Stomach (tissue), 4 donors: ENCODE measurements around the gene POC5.

ENCODE experiments used
- CTCF ChIP-seq, 7 experiments: fragments of 450-650 bp in 4 of 7; fragments of 200-600 bp in 3 of 7; sonication (generic) in 3 of 7; IDR thresholded peaks; one replicate each; pipeline ENCODE4 v1.5.1; 2016 to 2019; ENCODE audit warnings: antibody characterized with exemption in 7 of 7, control low read depth in 2 of 7, mild to moderate bottlenecking in 1 of 7
- POLR2AphosphoS5 ChIP-seq, 3 donors: sonication (generic); formaldehyde crosslinking; IDR thresholded peaks; one replicate each; pipeline ENCODE4 v1.6.1; 2016; ENCODE audit warnings: antibody characterized with exemption in 3 of 3

- TF ChIP-seq CTCF (IDR thresholded peaks at IDR 0.05) (no peak), POLR2AphosphoS5 (IDR thresholded peaks at IDR 0.05) (no peak)
These were observed 56.4 kb downstream of the POC5 start for GRCh38 chr5:75660678-75661465.
